Measurements from ENCODE around the gene RIPPLY3. TPM values are rescaled to one million over a fixed set of nuclear protein-coding genes. Genes with fewer than 3 reads are reported as not detected.
"Not testable (repeated sequence)": the region's sequence is repeated elsewhere in the genome, so short reads cannot be mapped to it uniquely, and the experiment has no call there.

Gene RIPPLY3
- total RNA-seq, 1 donor from 2014 or later, result 0.26 TPM

- DNase-seq, result peak; percentile 97
- peak overlapping the region; percentile 83 for H3K4me3 Mint-ChIP-seq
- H3K36me3 Mint-ChIP-seq (ENCODE audit: low read depth), result no peaks in the 10 kb centered on the region
- intact Hi-C loops (cut with micrococcal nuclease), result loop anchor here (1.0 to 5.0 kb wide), 7 partner anchors 17 to 572 kb away; partner anchors contain the start of genes DYRK1A, HLCS, PIGP and RIPPLY3
- H3K27ac Mint-ChIP-seq, result peak overlapping the region; percentile 94
- no peaks in the 10 kb centered on the region for H3K9me3 Mint-ChIP-seq
- H3K4me1 Mint-ChIP-seq, result peaks cover 33% of the 10 kb centered on the region
- H3K27me3 Mint-ChIP-seq, result peaks cover 2% of the 10 kb centered on the region
Measured at GRCh38 chr21:36989699-36990507, 16.6 kb upstream of the RIPPLY3 start.

GRCh38 chr21:36990508-36991205 lies 15.8 kb upstream of the RIPPLY3 start:
- peak overlapping the region; percentile 83 for H3K4me3 Mint-ChIP-seq
- H3K4me1 Mint-ChIP-seq, result peaks cover 30% of the 10 kb centered on the region
- peak overlapping the region; percentile 83 for H3K27ac Mint-ChIP-seq
- H3K27me3 Mint-ChIP-seq, result peaks cover 2% of the 10 kb centered on the region
- intact Hi-C loops (cut with micrococcal nuclease), result loop anchor here (2.0 kb wide), 1 partner anchor 16 kb away; the partner anchor contains the start of gene RIPPLY3
- no peaks in the 10 kb centered on the region for H3K9me3 Mint-ChIP-seq
- DNase-seq, result no peak
- H3K36me3 Mint-ChIP-seq (ENCODE audit: low read depth), result no peaks in the 10 kb centered on the region

DNA sequence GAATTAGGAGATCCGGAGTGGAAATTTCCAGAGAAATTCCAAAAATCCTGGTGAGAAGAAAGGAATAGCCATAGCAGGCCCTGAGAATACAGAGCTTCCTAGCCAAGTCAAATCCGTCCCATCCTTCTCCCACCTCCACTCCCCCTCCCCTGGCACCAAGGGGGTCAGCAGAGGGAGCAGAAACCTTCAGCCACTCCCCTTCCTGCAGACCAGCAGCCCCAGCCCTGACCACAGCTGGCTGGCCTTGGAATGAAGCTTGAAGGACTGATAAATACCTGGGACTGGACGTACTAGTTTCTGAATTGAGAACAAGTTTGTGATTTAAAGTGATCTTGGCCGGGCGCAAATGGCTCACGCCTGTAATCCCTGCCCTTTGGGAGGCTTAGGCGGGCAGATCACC lies 13.8 kb upstream of the RIPPLY3 start:
- Mint-ChIP-seq H3K9me3 (no peaks in the 10 kb centered on the region), H3K36me3 (ENCODE audit: low read depth) (no peaks in the 10 kb centered on the region), H3K4me3 (no peak overlapping the region), H3K4me1 (peaks cover 15% of the 10 kb centered on the region), H3K27me3 (peaks cover 2% of the 10 kb centered on the region), H3K27ac (no peak overlapping the region)
- intact Hi-C loops (cut with micrococcal nuclease), result no loop called here
- no peak for DNase-seq

- Mint-ChIP-seq H3K27ac (no peak overlapping the region), H3K4me1 (peaks cover 6% of the 10 kb centered on the region), H3K9me3 (no peaks in the 10 kb centered on the region), H3K36me3 (ENCODE audit: low read depth) (no peaks in the 10 kb centered on the region), H3K4me3 (peak overlapping the region; percentile 34), H3K27me3 (peaks cover 2% of the 10 kb centered on the region)
- intact Hi-C loops (cut with micrococcal nuclease), result no loop called here
- DNase-seq, result peak; percentile 74
Measured at GRCh38 chr21:36994501-36995158, 11.9 kb upstream of the RIPPLY3 start.

- H3K27me3 Mint-ChIP-seq; H3K27ac Mint-ChIP-seq; H3K4me1 Mint-ChIP-seq; H3K4me3 Mint-ChIP-seq; H3K9me3 Mint-ChIP-seq; intact Hi-C loops (cut with micrococcal nuclease); DNase-seq; H3K36me3 Mint-ChIP-seq (ENCODE audit: low read depth): not testable (repeated sequence)
Measured at GRCh38 chr21:36995285-36995684, 11.2 kb upstream of the RIPPLY3 start.

DNA sequence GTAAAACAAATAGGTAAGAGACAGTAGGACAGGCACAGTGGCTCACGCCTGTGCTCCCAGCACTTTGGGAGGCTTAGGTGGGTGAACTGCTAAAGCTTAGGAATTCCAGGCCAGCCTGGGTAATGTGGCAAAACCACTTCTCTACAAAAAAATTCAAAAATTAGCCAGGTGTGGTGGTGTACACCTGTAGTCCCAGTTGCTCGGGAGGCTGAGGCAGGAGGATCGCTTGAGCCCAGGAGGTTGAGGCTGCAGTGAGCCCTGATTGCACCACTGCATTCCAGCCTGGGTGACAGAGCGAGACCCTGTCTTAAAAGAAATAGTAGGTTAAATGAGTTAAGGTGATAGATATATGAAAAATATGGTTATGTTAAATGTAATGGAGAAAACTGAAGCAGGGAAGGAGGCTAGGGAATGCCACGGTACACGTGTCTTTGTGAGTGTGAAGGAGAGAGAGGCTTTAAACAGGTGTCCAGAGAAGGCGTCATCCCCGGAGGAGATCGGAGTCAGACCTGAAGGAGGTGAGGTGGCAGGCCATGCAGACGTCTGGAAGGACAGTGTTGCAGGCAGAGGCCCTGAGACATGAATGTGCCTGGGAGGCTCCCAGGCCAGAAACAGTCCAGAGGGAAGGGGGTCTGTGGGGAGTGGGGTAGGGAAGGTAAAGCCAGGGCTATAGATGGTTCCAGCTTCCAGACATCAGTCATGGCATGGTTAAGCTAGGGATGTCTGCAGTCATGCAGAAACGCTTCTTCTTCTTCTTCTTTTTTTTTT lies 7.2 kb upstream of the RIPPLY3 start:
- intact Hi-C loops (cut with micrococcal nuclease), result no loop called here
- DNase-seq, result no peak
- no peak overlapping the region for H3K27ac Mint-ChIP-seq
- no peaks in the 10 kb centered on the region for H3K9me3 Mint-ChIP-seq
- H3K36me3 Mint-ChIP-seq (ENCODE audit: low read depth), result no peaks in the 10 kb centered on the region
- peaks cover 3% of the 10 kb centered on the region for H3K27me3 Mint-ChIP-seq
- no peak overlapping the region for H3K4me3 Mint-ChIP-seq
- peaks cover 9% of the 10 kb centered on the region for H3K4me1 Mint-ChIP-seq

GRCh38 chr21:37000381-37000780 lies 6.1 kb upstream of the RIPPLY3 start:
- peaks cover 9% of the 10 kb centered on the region for H3K4me1 Mint-ChIP-seq
- peaks cover 5% of the 10 kb centered on the region for H3K27me3 Mint-ChIP-seq
- DNase-seq, result no peak
- no peak overlapping the region for H3K4me3 Mint-ChIP-seq
- no peaks in the 10 kb centered on the region for H3K36me3 Mint-ChIP-seq (ENCODE audit: low read depth)
- intact Hi-C loops (cut with micrococcal nuclease), result no loop called here
- no peaks in the 10 kb centered on the region for H3K9me3 Mint-ChIP-seq
- no peak overlapping the region for H3K27ac Mint-ChIP-seq

- no peak for DNase-seq
- intact Hi-C loops (cut with micrococcal nuclease), result no loop called here
- no peak overlapping the region for H3K27ac Mint-ChIP-seq
- H3K4me3 Mint-ChIP-seq, result no peak overlapping the region
- H3K36me3 Mint-ChIP-seq (ENCODE audit: low read depth), result no peaks in the 10 kb centered on the region
- no peaks in the 10 kb centered on the region for H3K9me3 Mint-ChIP-seq
- peaks cover 5% of the 10 kb centered on the region for H3K27me3 Mint-ChIP-seq
- H3K4me1 Mint-ChIP-seq, result peaks cover 9% of the 10 kb centered on the region
Measured at GRCh38 chr21:37001441-37001840, 5.1 kb upstream of the RIPPLY3 start.

GRCh38 chr21:37002851-37003250 lies 3.7 kb upstream of the RIPPLY3 start:
- H3K27ac Mint-ChIP-seq; intact Hi-C loops (cut with micrococcal nuclease): not testable (repeated sequence)
- H3K27me3 Mint-ChIP-seq, result peaks cover 12% of the 10 kb centered on the region

GRCh38 chr21:37003917-37004316 lies 2.6 kb upstream of the RIPPLY3 start:
- peaks cover 10% of the 10 kb centered on the region for H3K4me1 Mint-ChIP-seq
- H3K27ac Mint-ChIP-seq; H3K36me3 Mint-ChIP-seq (ENCODE audit: low read depth); DNase-seq; H3K9me3 Mint-ChIP-seq; intact Hi-C loops (cut with micrococcal nuclease); H3K4me3 Mint-ChIP-seq: not testable (repeated sequence)
- H3K27me3 Mint-ChIP-seq, result peaks cover 21% of the 10 kb centered on the region

More at GRCh38 chr21:37002851-37003250, 3.7 kb upstream of the RIPPLY3 start:
- not testable (repeated sequence) for H3K36me3 Mint-ChIP-seq (ENCODE audit: low read depth); DNase-seq; H3K4me3 Mint-ChIP-seq; H3K9me3 Mint-ChIP-seq
- H3K4me1 Mint-ChIP-seq, result peaks cover 10% of the 10 kb centered on the region

DNA sequence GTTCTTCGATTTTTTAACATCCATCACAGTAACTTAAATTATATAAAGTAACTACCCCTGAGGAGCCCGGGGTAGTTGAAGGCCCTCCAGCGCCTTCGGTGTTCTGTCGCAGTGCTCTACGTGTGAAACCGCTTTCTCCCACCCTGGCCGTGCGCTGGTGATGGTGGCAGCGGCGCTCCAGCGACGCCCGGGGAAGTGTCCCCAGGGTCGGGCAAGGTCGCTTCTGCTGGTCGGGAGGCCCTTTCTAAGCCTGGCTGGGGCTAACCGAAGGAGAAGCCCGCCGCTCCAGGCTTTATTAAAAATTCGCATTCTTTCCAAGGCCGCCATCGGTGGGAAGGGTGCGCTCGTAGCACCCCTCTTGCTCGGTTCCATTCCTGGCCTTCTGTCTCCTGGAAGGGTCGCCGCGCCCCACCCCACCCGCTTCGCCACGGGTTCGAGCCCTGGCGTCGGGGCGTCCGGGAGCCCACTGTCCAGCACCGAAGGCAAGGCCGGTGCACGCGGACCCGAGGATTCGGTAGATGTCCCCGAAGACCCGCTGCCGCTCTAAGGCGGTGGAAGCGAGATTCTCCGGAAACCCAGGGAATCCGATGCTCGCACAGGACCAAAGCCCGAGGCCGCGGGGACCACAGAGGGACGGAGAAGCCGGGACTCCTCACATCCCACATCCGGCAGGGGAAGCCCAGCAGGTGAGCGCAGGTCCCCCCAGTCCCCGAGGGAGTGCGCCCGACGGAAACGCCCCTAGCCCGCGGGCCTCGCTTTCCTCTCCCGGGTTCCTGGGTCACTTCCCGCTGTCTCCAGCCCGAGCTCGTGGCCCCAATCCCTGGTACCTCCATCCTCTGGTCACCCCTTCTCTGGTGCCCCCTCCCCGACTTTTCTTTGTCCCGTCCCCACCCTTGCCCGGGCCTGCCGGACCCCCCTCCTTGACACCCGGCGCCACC lies 685 bp upstream of the RIPPLY3 start:
- Mint-ChIP-seq H3K36me3 (ENCODE audit: low read depth) (no peaks in the 10 kb centered on the region), H3K27me3 (peaks cover 31% of the 10 kb centered on the region), H3K27ac (no peak overlapping the region), H3K4me3 (peak overlapping the region; percentile 40), H3K9me3 (no peaks in the 10 kb centered on the region), H3K4me1 (peaks cover 14% of the 10 kb centered on the region)
- intact Hi-C loops (cut with micrococcal nuclease), result loop anchor here (2.0 to 5.0 kb wide), 2 partner anchors 15 to 299 kb away; no protein-coding TSS in a partner anchor
- no peak for DNase-seq

GRCh38 chr21:37008724-37009123 lies 2.2 kb downstream of the RIPPLY3 start:
- peaks cover 6% of the 10 kb centered on the region for H3K4me1 Mint-ChIP-seq
- H3K36me3 Mint-ChIP-seq (ENCODE audit: low read depth), result no peaks in the 10 kb centered on the region
- H3K4me3 Mint-ChIP-seq, result no peak overlapping the region
- H3K27me3 Mint-ChIP-seq, result peaks cover 32% of the 10 kb centered on the region
- no peak overlapping the region for H3K27ac Mint-ChIP-seq
- intact Hi-C loops (cut with micrococcal nuclease), result loop anchor here (1.0 to 5.0 kb wide), 2 partner anchors 69 to 301 kb away; no protein-coding TSS in a partner anchor
- no peaks in the 10 kb centered on the region for H3K9me3 Mint-ChIP-seq
- DNase-seq, result no peak

All from activated CD4-positive, alpha-beta T cell treated with anti-CD3 and anti-CD28 coated beads, Interleukin-2, amount 10 ng/mL, durations not matched to agents 24 days and 14 days (primary cell).